HepG2 (cell line): Measurements from ENCODE around the gene PRIMPOL. TPM values are rescaled to one million over a fixed set of nuclear protein-coding genes. Genes with fewer than 3 reads are reported as not detected.

Source experiments
- ATAC-seq: fragments of 200-7000 bp; cut with Tn5 transposase; 3 replicates; pipeline ENCODE4 v1.9.1; 2020; ENCODE audit warnings: mild to moderate bottlenecking, moderate library complexity
- BruUV-seq: library from RNA; stranded (reverse); fragments of 400-500 nt; replicated peaks from 2 replicates; lab custom pipeline; 2021; lab: Mats Ljungman, UMichigan
- CTCF ChIA-PET: fragments of 300-600 bp; formaldehyde crosslinking; extraction: SDS; loops from one replicate; lab custom pipeline; 2021; ENCODE audit warnings: low total read pairs, inconsistent platforms, low intra/inter-chr PET ratio; lab: Yijun Ruan, JAX
- POLR2A ChIA-PET: fragments of 350-600 bp; sonication (Branson Sonifier 250); formaldehyde crosslinking; loops from one replicate; lab custom pipeline; 2020; ENCODE audit warnings: antibody characterized with exemption, inconsistent platforms; lab: Yijun Ruan, JAX
- DNase-seq: peaks from one replicate; pipeline ENCODE4 v3.0.0-alpha.2; 2015; ENCODE audit warnings: low spot score
- FAIRE-seq: peaks from 3 replicates; lab custom pipeline; 2011; peaks lifted over from hg19 to GRCh38; lab: Jason Lieb, UNC
- H2AFZ ChIP-seq: one replicate; pipeline ENCODE4 v1.6.1; 2011; ENCODE audit warnings: low read length, inconsistent platforms
- H3K27ac ChIP-seq: fragments of 300-600 bp; 3 replicates; pipeline ENCODE4 v1.8.0; 2011; ENCODE audit warnings: mixed run types, mild to moderate bottlenecking, mixed read lengths, low read length, inconsistent platforms; ENCODE audit not compliant: insufficient read depth; ENCODE audit errors: extremely low read length
- H3K27me3 ChIP-seq, 2 experiments: fragments of 200-600 bp in 1 of 2; 2 replicates in 1 of 2; 3 replicates in 1 of 2; pipeline versions ENCODE4 v1.6.0 to v1.8.0; 2011; ENCODE audit warnings: low read length in 2 of 2, mild to moderate bottlenecking in 2 of 2, moderate library complexity in 2 of 2, inconsistent platforms in 1 of 2; ENCODE audit not compliant: insufficient read depth in 2 of 2, control insufficient read depth in 1 of 2
- H3K36me3 ChIP-seq, 2 experiments: fragments of 200-600 bp in 1 of 2; replicated peaks in 1 of 2; 2 replicates in 1 of 2; 3 replicates in 1 of 2; pipeline versions ENCODE4 v1.5.1 to v1.8.0; 2011; ENCODE audit warnings: low read length in 2 of 2, inconsistent platforms in 1 of 2; ENCODE audit not compliant: insufficient read depth in 2 of 2, control insufficient read depth in 1 of 2
- H3K4me1 ChIP-seq: 2 replicates; pipeline ENCODE4 v1.5.1; 2012; ENCODE audit warnings: low read length, inconsistent platforms; ENCODE audit not compliant: insufficient read depth
- H3K4me2 ChIP-seq: 2 replicates; pipeline ENCODE4 v1.6.0; 2011; ENCODE audit warnings: low read depth, low read length, inconsistent platforms
- H3K4me3 ChIP-seq, 3 experiments: fragments of 200-600 bp in 1 of 3; sonication (generic), shearing (Covaris generic) in 1 of 3; replicated peaks in 1 of 3; 2 replicates each; pipeline ENCODE4 v1.5.1; 2011 to 2016; ENCODE audit warnings: low read length in 3 of 3, inconsistent platforms in 2 of 3, low read depth in 2 of 3, mild to moderate bottlenecking in 2 of 3, control low read depth in 1 of 3, mixed read lengths in 1 of 3; ENCODE audit not compliant: insufficient read depth in 1 of 3
- H3K79me2 ChIP-seq: one replicate; pipeline ENCODE4 v1.6.1; 2011; ENCODE audit warnings: low read length, inconsistent platforms; ENCODE audit not compliant: insufficient read depth
- H3K9ac ChIP-seq: 2 replicates; pipeline ENCODE4 v1.6.0; 2011; ENCODE audit warnings: mild to moderate bottlenecking, low read depth, low read length, inconsistent platforms; ENCODE audit not compliant: insufficient read depth
- H3K9me3 ChIP-seq: 2 replicates; pipeline ENCODE4 v1.5.1; 2012; ENCODE audit warnings: mild to moderate bottlenecking, low read length
- H4K20me1 ChIP-seq: 2 replicates; pipeline ENCODE4 v1.6.0; 2011; ENCODE audit warnings: inconsistent platforms, mild to moderate bottlenecking, low read length, moderate library complexity; ENCODE audit not compliant: insufficient read depth
- BHLHE40 ChIP-seq: IDR thresholded peaks from 2 replicates; pipeline ENCODE4 v1.6.1; 2011; ENCODE audit warnings: low read length, improper control_type of control experiment
- FOXA1 ChIP-seq, 2 experiments: fragments of 450-650 bp in 1 of 2; sonication (generic) in 1 of 2; formaldehyde crosslinking in 1 of 2; IDR thresholded peaks; 2 replicates each; pipeline versions ENCODE4 v1.4.0 to v1.6.1; 2016 to 2020; ENCODE audit warnings: missing genetic modification reagents in 1 of 2
- GATA4 ChIP-seq: sonication (generic); IDR thresholded peaks from 2 replicates; pipeline ENCODE4 v1.6.1; 2016; ENCODE audit warnings: antibody characterized with exemption, low read depth, borderline replicate concordance
- KAT7 ChIP-seq: IDR thresholded peaks from 2 replicates; pipeline ENCODE4 v1.6.1; 2018; ENCODE audit warnings: borderline replicate concordance, missing compliant biosample characterization
- PLRG1 ChIP-seq: fragments of 450-650 bp; conservative IDR thresholded peaks from 2 replicates; pipeline ENCODE4 v1.6.1; 2016
- SKI ChIP-seq: fragments of 450-650 bp; IDR thresholded peaks from one replicate; pipeline ENCODE4 v1.6.1; 2018; ENCODE audit warnings: mild to moderate bottlenecking; ENCODE audit not compliant: partially characterized antibody
- SOX13 ChIP-seq, 3 experiments: fragments of 450-650 bp in 1 of 3; sonication (generic) in 1 of 3; formaldehyde crosslinking in 1 of 3; IDR thresholded peaks in 2 of 3; conservative IDR thresholded peaks in 1 of 3; 2 replicates each; pipeline versions ENCODE4 v1.5.0 to v1.6.1; 2016 to 2020; ENCODE audit warnings: antibody characterized with exemption in 1 of 3, mild to moderate bottlenecking in 1 of 3, missing compliant biosample characterization in 1 of 3, missing genetic modification reagents in 1 of 3, moderate library complexity in 1 of 3
- SOX6 ChIP-seq, 2 experiments: fragments of 450-650 bp in 1 of 2; sonication (generic) in 1 of 2; formaldehyde crosslinking in 1 of 2; IDR thresholded peaks; 2 replicates each; pipeline versions ENCODE4 v1.4.0 to v1.6.1; 2017 to 2020; ENCODE audit warnings: antibody characterized with exemption in 1 of 2, mild to moderate bottlenecking in 1 of 2, missing genetic modification reagents in 1 of 2
- SSRP1 ChIP-seq: IDR thresholded peaks from 2 replicates; pipeline ENCODE4 v1.6.1; 2016; ENCODE audit warnings: control low read depth
- TBX2 ChIP-seq: sonication (generic); formaldehyde crosslinking; IDR thresholded peaks from 2 replicates; pipeline ENCODE4 v1.5.0; 2020; ENCODE audit warnings: missing genetic modification reagents, mild to moderate bottlenecking, borderline replicate concordance
- TEAD3 ChIP-seq: optimal IDR thresholded peaks from 2 replicates; pipeline ENCODE3; 2016; ENCODE audit warnings: borderline replicate concordance
- ZNF10 ChIP-seq: sonication (generic); formaldehyde crosslinking; IDR thresholded peaks from 2 replicates; pipeline ENCODE4 v1.4.0; 2020; ENCODE audit warnings: mild to moderate bottlenecking, low read depth, missing genetic modification reagents, borderline replicate concordance
- ZNF850 ChIP-seq: sonication (generic); formaldehyde crosslinking; conservative IDR thresholded peaks from 2 replicates; pipeline ENCODE4 v1.9.0; 2021; ENCODE audit warnings: mild to moderate bottlenecking, missing genetic modification reagents
- ZSCAN29 ChIP-seq: sonication (generic); formaldehyde crosslinking; conservative IDR thresholded peaks from 2 replicates; pipeline ENCODE4 v1.4.0; 2020; ENCODE audit warnings: mild to moderate bottlenecking, missing genetic modification reagents
- WGBS: methylation state at CpG from one replicate; pipeline ENCODE4 v1.1.6; 2017; ENCODE audit warnings: low lambda C conversion rate; 5-methylcytosine and 5-hydroxymethylcytosine counted together
- in situ Hi-C: cut with HindIII; loops from 2 replicates; pipeline ENCODE4 v1.10.0; 2017; ENCODE audit warnings: low pct_unique_long_range_greater_than_20kb; ENCODE audit not compliant: extremely low pct_ligation_motif_present
- intact Hi-C: fragments of 100-400 bp; cut with micrococcal nuclease; formaldehyde crosslinking; loops from one replicate; pipeline ENCODE4 v1.10.0; 2022; ENCODE audit not compliant: unreplicated experiment
- polyA plus RNA-seq, 8 experiments: library from polyadenylated mRNA; depleted of rRNA in 3 of 8; stranded (reverse) in 7 of 8; unstranded in 1 of 8; fragments of >200 nt; fragmentation: Illumina TruSeq in 4 of 8; extraction: Trizol in 4 of 8; gene quantifications; 2 replicates each; pipeline versions ENCODE4 v1.2.1 to v1.2.3, GENCODE V29; 2011 to 2016; ENCODE audit warnings: low read depth in 4 of 8, missing spikeins in 1 of 8, mixed read lengths in 1 of 8; ENCODE audit not compliant: insufficient read depth in 1 of 8
- total RNA-seq, 5 experiments: library from RNA; depleted of rRNA; stranded (reverse); fragments of >200 nt; fragmentation: Illumina TruSeq; extraction: Trizol; gene quantifications; 2 replicates each; pipeline ENCODE4 v1.2.3, GENCODE V29; 2016; ENCODE audit warnings: low read depth in 1 of 5
- TF ChIP-seq, protein P1 (sequence below): sonication (generic); formaldehyde crosslinking; conservative IDR thresholded peaks from 2 replicates; pipeline ENCODE4 v1.4.0; 2020; ENCODE audit warnings: mild to moderate bottlenecking, missing genetic modification reagents, moderate library complexity
- TF ChIP-seq, protein P2 (sequence below): sonication (generic); formaldehyde crosslinking; IDR thresholded peaks from 2 replicates; pipeline ENCODE4 v1.5.0; 2020; ENCODE audit warnings: mild to moderate bottlenecking, missing genetic modification reagents

PRIMPOL gene
- total and polyA plus RNA-seq, 2 of the 13 experiments (the other 11 are each of a cell fraction or from before 2014, with no cell fraction given): 7.3 to 11.0 TPM

DNA sequence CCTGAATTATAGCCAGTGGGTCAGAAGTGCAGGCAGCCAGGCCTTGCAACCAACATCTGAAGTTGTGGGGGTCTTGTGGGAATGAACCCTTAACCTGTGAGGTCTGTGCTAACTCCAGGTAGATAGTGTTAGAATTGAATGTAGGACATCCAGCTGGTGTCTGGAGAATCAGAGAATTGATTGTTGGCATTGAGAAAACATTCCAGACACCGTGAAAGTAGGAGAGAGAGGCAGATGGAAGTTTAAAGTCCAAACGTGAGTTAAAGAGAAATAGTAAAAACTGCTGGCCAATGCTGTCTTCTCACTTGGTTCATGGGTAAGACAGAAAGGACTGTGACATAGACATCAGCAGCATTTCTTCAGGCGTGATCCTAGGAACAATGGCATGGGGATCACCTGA, 28.0 kb upstream of the PRIMPOL start:
- BruUV-seq: no TSS peak
- FAIRE-seq (peak; percentile 47), ATAC-seq (peak; percentile 7), DNase-seq (peak; percentile 48)
- Histone ChIP-seq H3K79me2 (peaks cover 44% of the 10 kb centered on the region), H2AFZ (no peak overlapping the region), H3K4me2 (peak overlapping the region; percentile 66), H3K9me3 (no peaks in the 10 kb centered on the region), H3K4me1 (peaks cover 75% of the 10 kb centered on the region), H3K9ac (peak overlapping the region; percentile 30; the same call in 1 of the 2 replicates), H3K36me3 (no peaks in the 10 kb centered on the region), H4K20me1 (no peaks in the 10 kb centered on the region), H3K27me3 (no peaks in the 10 kb centered on the region), H3K4me3 (0 out of 6 replicates have a peak overlapping the region, but pooled peaks of 1 of the 3 experiments have one; percentile 14), H3K27ac (peak overlapping the region; percentile 33)
- ChIA-PET POLR2A (interaction anchor here (0.9 to 4.5 kb wide), 3 partner anchors 9 to 112 kb away, joined by 3 to 17 read pairs (median 3); partner anchors contain the start of gene CENPU), CTCF (no interaction called here)
- intact Hi-C loops (no loop called here), in situ Hi-C loops (no loop called here)
- WGBS: 35% methylated on average over 3 of the region's 3 CpGs
- TF ChIP-seq TBX2 (CRISPR knock-in tag) (peak; percentile 29; the same call in 1 of the 2 replicates), SOX13 (IDR thresholded peaks at IDR 0.05) (no peak), SOX13 (CRISPR knock-in tag; conservative IDR thresholded peaks at IDR 0.05 in 1 of 2, IDR thresholded peaks at IDR 0.05 in 1 of 2) (peak in 1 of 2 experiments; percentile 30; a peak in 1 of 4 replicates), ZSCAN29 (CRISPR knock-in tag) (no peak), KAT7 (CRISPR knock-in tag) (no peak), FOXA1 (IDR thresholded peaks at IDR 0.05) (no peak), FOXA1 (CRISPR knock-in tag; IDR thresholded peaks at IDR 0.05) (0 out of 2 replicates have a peak, but pooled peaks have one; percentile 3), SOX6 (IDR thresholded peaks at IDR 0.05) (no peak), SOX6 (CRISPR knock-in tag; IDR thresholded peaks at IDR 0.05) (peak; percentile 40; the same call in 1 of the 2 replicates), BHLHE40 (peak; percentile 80), PLRG1 (no peak), TEAD3 (peak; percentile 44), ZNF10 (CRISPR knock-in tag) (no peak), GATA4 (no peak), SKI (peak; percentile 18), ZNF850 (CRISPR knock-in tag) (no peak), SSRP1 (no peak)
- TF ChIP-seq, protein P1, sequence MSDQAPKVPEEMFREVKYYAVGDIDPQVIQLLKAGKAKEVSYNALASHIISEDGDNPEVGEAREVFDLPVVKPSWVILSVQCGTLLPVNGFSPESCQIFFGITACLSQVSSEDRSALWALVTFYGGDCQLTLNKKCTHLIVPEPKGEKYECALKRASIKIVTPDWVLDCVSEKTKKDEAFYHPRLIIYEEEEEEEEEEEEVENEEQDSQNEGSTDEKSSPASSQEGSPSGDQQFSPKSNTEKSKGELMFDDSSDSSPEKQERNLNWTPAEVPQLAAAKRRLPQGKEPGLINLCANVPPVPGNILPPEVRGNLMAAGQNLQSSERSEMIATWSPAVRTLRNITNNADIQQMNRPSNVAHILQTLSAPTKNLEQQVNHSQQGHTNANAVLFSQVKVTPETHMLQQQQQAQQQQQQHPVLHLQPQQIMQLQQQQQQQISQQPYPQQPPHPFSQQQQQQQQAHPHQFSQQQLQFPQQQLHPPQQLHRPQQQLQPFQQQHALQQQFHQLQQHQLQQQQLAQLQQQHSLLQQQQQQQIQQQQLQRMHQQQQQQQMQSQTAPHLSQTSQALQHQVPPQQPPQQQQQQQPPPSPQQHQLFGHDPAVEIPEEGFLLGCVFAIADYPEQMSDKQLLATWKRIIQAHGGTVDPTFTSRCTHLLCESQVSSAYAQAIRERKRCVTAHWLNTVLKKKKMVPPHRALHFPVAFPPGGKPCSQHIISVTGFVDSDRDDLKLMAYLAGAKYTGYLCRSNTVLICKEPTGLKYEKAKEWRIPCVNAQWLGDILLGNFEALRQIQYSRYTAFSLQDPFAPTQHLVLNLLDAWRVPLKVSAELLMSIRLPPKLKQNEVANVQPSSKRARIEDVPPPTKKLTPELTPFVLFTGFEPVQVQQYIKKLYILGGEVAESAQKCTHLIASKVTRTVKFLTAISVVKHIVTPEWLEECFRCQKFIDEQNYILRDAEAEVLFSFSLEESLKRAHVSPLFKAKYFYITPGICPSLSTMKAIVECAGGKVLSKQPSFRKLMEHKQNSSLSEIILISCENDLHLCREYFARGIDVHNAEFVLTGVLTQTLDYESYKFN (CRISPR knock-in tag): no peak
- TF ChIP-seq, protein P2, sequence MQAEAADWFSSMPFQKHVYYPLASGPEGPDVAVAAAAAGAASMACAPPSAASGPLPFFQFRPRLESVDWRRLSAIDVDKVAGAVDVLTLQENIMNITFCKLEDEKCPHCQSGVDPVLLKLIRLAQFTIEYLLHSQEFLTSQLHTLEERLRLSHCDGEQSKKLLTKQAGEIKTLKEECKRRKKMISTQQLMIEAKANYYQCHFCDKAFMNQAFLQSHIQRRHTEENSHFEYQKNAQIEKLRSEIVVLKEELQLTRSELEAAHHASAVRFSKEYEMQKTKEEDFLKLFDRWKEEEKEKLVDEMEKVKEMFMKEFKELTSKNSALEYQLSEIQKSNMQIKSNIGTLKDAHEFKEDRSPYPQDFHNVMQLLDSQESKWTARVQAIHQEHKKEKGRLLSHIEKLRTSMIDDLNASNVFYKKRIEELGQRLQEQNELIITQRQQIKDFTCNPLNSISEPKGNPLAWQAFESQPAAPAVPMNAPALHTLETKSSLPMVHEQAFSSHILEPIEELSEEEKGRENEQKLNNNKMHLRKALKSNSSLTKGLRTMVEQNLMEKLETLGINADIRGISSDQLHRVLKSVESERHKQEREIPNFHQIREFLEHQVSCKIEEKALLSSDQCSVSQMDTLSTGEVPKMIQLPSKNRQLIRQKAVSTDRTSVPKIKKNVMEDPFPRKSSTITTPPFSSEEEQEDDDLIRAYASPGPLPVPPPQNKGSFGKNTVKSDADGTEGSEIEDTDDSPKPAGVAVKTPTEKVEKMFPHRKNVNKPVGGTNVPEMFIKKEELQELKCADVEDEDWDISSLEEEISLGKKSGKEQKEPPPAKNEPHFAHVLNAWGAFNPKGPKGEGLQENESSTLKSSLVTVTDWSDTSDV (CRISPR knock-in tag): no peak
